ENCODE results near the gene RFFL.

The RFFL gene

GRCh38 chr17:35063514-35064223 is at the start of gene RFFL (continued):
- TF ChIP-seq ZBTB6 (tag by site-specific recombination; IDR thresholded peaks at IDR 0.05), result peak; percentile 98
- peak; percentile 78; the same call in 1 of the 2 replicates for TF ChIP-seq MZF1 (tag by site-specific recombination; IDR thresholded peaks at IDR 0.05; ENCODE audit: borderline replicate concordance)
- TF ChIP-seq KLF17 (tag by site-specific recombination; IDR thresholded peaks at IDR 0.05), result peak; percentile 80; the same call in 1 of the 2 replicates
- TF ChIP-seq PATZ1 (tag by site-specific recombination; IDR thresholded peaks at IDR 0.05), result peak; percentile 72
- TF ChIP-seq ZNF488 (tag by site-specific recombination; IDR thresholded peaks at IDR 0.05), result peak; percentile 43; the same call in 1 of the 2 replicates
- TF ChIP-seq ZNF549 (tag by site-specific recombination; IDR thresholded peaks at IDR 0.05), result no peak
- TF ChIP-seq ZNF366 (tag by site-specific recombination; conservative IDR thresholded peaks at IDR 0.05), result peak; percentile 55; the same call in 1 of the 2 replicates
- TF ChIP-seq ZNF654 (tag by site-specific recombination; IDR thresholded peaks at IDR 0.05; ENCODE audit: low read depth), result peak; percentile 31
- peak; percentile 73 for TF ChIP-seq ZNF24 (tag by site-specific recombination; IDR thresholded peaks at IDR 0.05)
- peak; percentile 99 for TF ChIP-seq ZNF362 (tag by site-specific recombination; IDR thresholded peaks at IDR 0.05)
- no peak for TF ChIP-seq ZNF785 (tag by site-specific recombination; IDR thresholded peaks at IDR 0.05)
- TF ChIP-seq ZNF184 (tag by site-specific recombination; IDR thresholded peaks at IDR 0.05), result peak; percentile 63; the same call in 1 of the 2 replicates
- no peak for TF ChIP-seq ZNF621 (tag by site-specific recombination; IDR thresholded peaks at IDR 0.05)
- TF ChIP-seq ZSCAN30 (tag by site-specific recombination; IDR thresholded peaks at IDR 0.05), result peak; percentile 97
- peak; percentile 93 for TF ChIP-seq SP7 (tag by site-specific recombination; IDR thresholded peaks at IDR 0.05)
- peak; percentile 90 for TF ChIP-seq PRDM10 (tag by site-specific recombination; IDR thresholded peaks at IDR 0.05)
- no peak for TF ChIP-seq ZNF514 (tag by site-specific recombination; IDR thresholded peaks at IDR 0.05)
- TF ChIP-seq GLIS1 (tag by site-specific recombination; IDR thresholded peaks at IDR 0.05), result peak; percentile 48; the same call in 1 of the 2 replicates
- no peak for TF ChIP-seq ZNF19 (tag by site-specific recombination; IDR thresholded peaks at IDR 0.05; ENCODE audit: low read depth)
- 0 out of 2 replicates have a peak, but pooled peaks have one; percentile 19 for TF ChIP-seq ZBTB11 (tag by site-specific recombination; conservative IDR thresholded peaks at IDR 0.05; ENCODE audit: low read depth)
- TF ChIP-seq GLIS2 (tag by site-specific recombination; IDR thresholded peaks at IDR 0.05), result no peak
- TF ChIP-seq ZNF629 (tag by site-specific recombination; IDR thresholded peaks at IDR 0.05), result peak; percentile 89
- TF ChIP-seq ZBTB21 (tag by site-specific recombination; IDR thresholded peaks at IDR 0.05), result peak; percentile 59; the same call in 1 of the 2 replicates
- 0 out of 2 replicates have a peak, but pooled peaks have one; percentile 47 for TF ChIP-seq ZNF580 (tag by site-specific recombination; IDR thresholded peaks at IDR 0.05)
